ENCODE data around the gene RFXANK.

The RFXANK gene

DNA sequence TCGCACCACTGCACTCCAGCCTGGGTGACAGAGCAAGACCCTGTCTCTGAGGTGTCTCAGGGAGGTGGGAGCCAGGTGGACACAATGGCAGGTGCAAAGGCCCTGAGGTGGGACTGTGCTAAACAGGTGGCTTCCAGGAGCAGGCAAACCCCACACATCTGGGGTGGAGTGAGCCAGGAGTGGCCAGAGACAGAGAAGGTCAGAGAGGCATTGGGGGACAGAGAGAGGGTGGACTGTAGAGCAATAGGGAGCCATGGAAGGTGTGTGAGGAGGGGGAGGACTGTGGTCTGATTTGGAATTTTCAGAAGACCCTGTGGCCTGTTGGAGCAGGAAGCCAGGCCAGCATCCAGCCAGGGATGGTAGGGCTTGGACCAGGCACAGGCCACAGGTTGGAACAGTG is 26.7 kb upstream of the RFXANK start:
- no peak overlapping the region for H2AFZ ChIP-seq (ENCODE audit: low read length)
- H3K4me1 ChIP-seq (ENCODE audit: insufficient read depth, low read length, poor library complexity, severe bottlenecking), result no peaks in the 10 kb centered on the region
- H4K20me1 ChIP-seq (ENCODE audit: insufficient read depth, low read length, poor library complexity, severe bottlenecking), result no peaks in the 10 kb centered on the region
- no peaks in the 10 kb centered on the region for H3K27me3 ChIP-seq (ENCODE audit: insufficient read depth, low read length, poor library complexity, severe bottlenecking)
- no peaks in the 10 kb centered on the region for H3K9me3 ChIP-seq (ENCODE audit: insufficient read depth, low read depth, low read length)
- no peaks in the 10 kb centered on the region for H3K36me3 ChIP-seq (ENCODE audit: insufficient read depth, low read length)
- no peak overlapping the region for H3K4me2 ChIP-seq (ENCODE audit: low read depth, low read length, poor library complexity, severe bottlenecking)
- no peaks in the 10 kb centered on the region for H3K79me2 ChIP-seq (ENCODE audit: insufficient read depth, low read length)
- no peaks in the 10 kb centered on the region for H3F3A ChIP-seq (ENCODE audit: low read depth)
- TF ChIP-seq, protein P1, sequence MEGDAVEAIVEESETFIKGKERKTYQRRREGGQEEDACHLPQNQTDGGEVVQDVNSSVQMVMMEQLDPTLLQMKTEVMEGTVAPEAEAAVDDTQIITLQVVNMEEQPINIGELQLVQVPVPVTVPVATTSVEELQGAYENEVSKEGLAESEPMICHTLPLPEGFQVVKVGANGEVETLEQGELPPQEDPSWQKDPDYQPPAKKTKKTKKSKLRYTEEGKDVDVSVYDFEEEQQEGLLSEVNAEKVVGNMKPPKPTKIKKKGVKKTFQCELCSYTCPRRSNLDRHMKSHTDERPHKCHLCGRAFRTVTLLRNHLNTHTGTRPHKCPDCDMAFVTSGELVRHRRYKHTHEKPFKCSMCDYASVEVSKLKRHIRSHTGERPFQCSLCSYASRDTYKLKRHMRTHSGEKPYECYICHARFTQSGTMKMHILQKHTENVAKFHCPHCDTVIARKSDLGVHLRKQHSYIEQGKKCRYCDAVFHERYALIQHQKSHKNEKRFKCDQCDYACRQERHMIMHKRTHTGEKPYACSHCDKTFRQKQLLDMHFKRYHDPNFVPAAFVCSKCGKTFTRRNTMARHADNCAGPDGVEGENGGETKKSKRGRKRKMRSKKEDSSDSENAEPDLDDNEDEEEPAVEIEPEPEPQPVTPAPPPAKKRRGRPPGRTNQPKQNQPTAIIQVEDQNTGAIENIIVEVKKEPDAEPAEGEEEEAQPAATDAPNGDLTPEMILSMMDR (conservative IDR thresholded peaks at IDR 0.05; ENCODE audit: low read length), result no peak
- no peak overlapping the region for H3K9ac ChIP-seq (ENCODE audit: low read depth, low read length, poor library complexity, severe bottlenecking)
- H3K4me3 ChIP-seq (ENCODE audit: low read length, poor library complexity, severe bottlenecking), result no peak overlapping the region
- no peaks in the 10 kb centered on the region for H3K9me2 ChIP-seq (replicated peaks; ENCODE audit: low read depth, low read length)

DNA sequence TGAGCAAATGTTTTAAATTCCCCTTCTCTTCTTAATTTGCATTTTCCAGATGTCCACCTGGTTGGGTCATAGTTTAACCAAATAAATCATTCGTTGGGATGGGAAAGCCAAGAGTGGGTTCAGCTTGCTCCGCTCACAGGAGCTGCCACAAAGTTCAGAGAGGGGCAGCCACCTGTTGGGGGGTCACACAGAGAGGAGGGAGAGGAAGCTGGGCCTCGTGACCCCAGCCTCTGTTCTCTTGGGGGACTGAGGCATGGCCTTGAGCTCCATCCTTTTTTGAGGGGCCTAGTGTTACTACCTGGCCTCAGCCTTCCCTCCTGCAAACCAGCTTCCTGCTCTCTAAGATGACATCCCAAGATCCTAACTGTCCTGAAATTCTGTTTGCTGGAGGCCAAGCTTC is 24.4 kb upstream of the RFXANK start:
- Histone ChIP-seq H3K9me3 (ENCODE audit: insufficient read depth, low read depth, low read length) (no peaks in the 10 kb centered on the region), H3K4me2 (ENCODE audit: low read depth, low read length, poor library complexity, severe bottlenecking) (no peak overlapping the region), H3K9ac (ENCODE audit: low read depth, low read length, poor library complexity, severe bottlenecking) (no peak overlapping the region), H4K20me1 (ENCODE audit: insufficient read depth, low read length, poor library complexity, severe bottlenecking) (no peaks in the 10 kb centered on the region), H3K9me2 (replicated peaks; ENCODE audit: low read depth, low read length) (no peaks in the 10 kb centered on the region), H3K4me3 (ENCODE audit: low read length, poor library complexity, severe bottlenecking) (no peak overlapping the region), H3K79me2 (ENCODE audit: insufficient read depth, low read length) (no peaks in the 10 kb centered on the region), H3F3A (ENCODE audit: low read depth) (no peaks in the 10 kb centered on the region), H2AFZ (ENCODE audit: low read length) (no peak overlapping the region), H3K36me3 (ENCODE audit: insufficient read depth, low read length) (no peaks in the 10 kb centered on the region), H3K4me1 (ENCODE audit: insufficient read depth, low read length, poor library complexity, severe bottlenecking) (no peaks in the 10 kb centered on the region), H3K27me3 (ENCODE audit: insufficient read depth, low read length, poor library complexity, severe bottlenecking) (no peaks in the 10 kb centered on the region)
- TF ChIP-seq, protein P1 (conservative IDR thresholded peaks at IDR 0.05; ENCODE audit: low read length), result no peak
- no peak for TF ChIP-seq EZH2phosphoT487 (IDR thresholded peaks at IDR 0.05; ENCODE audit: borderline replicate concordance)

DNA sequence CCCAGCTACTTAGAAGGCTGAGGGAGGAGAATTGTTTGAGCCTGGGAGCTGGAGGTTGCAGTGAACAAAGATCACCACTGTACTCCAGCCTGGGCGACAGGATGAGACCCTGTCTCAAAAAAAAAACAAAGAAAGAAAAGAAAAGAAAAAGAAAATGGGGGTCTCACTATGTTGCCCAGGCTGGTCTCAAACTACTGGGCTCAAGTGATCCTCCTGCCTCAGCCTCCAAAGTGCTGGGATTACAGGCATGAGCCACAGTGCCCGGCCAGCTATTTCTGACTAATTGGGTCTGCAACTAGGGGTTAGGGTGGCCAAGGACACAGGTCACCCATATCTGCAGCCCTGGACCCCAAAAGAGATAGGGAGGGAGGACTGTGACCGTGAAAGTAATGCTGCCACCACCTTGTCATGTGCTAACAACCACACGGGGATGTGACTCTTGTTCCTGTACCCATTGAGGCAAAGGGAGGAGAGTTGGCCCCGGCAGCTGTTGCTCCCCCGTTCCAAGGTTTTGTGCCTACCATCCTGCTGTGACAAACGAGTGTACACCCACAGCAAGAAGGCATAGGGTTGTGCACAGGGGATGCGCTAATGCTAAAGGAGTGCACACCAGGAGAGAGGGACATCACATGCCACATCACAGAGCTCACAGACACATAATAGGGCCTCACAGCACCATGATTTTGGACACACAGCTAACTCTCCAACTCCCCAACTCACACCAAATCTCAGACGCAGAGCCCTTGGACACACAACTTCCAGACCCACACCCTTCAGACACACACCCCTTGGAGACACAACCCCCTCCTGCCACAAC is 22.6 kb upstream of the RFXANK start:
- no peaks in the 10 kb centered on the region for H3K36me3 ChIP-seq (ENCODE audit: insufficient read depth, low read length)
- H4K20me1 ChIP-seq (ENCODE audit: insufficient read depth, low read length, poor library complexity, severe bottlenecking), result no peaks in the 10 kb centered on the region
- H3K79me2 ChIP-seq (ENCODE audit: insufficient read depth, low read length), result no peaks in the 10 kb centered on the region
- H3K9me3 ChIP-seq (ENCODE audit: insufficient read depth, low read depth, low read length), result no peaks in the 10 kb centered on the region
- no peak overlapping the region for H3K4me3 ChIP-seq (ENCODE audit: low read length, poor library complexity, severe bottlenecking)
- H3K27me3 ChIP-seq (ENCODE audit: insufficient read depth, low read length, poor library complexity, severe bottlenecking), result no peaks in the 10 kb centered on the region
- no peak overlapping the region for H3K4me2 ChIP-seq (ENCODE audit: low read depth, low read length, poor library complexity, severe bottlenecking)
- no peak overlapping the region for H2AFZ ChIP-seq (ENCODE audit: low read length)
- H3K9me2 ChIP-seq (replicated peaks; ENCODE audit: low read depth, low read length), result no peaks in the 10 kb centered on the region
- H3F3A ChIP-seq (ENCODE audit: low read depth), result no peaks in the 10 kb centered on the region
- H3K4me1 ChIP-seq (ENCODE audit: insufficient read depth, low read length, poor library complexity, severe bottlenecking), result no peaks in the 10 kb centered on the region
- no peak overlapping the region for H3K9ac ChIP-seq (ENCODE audit: low read depth, low read length, poor library complexity, severe bottlenecking)
- TF ChIP-seq, protein P1 (conservative IDR thresholded peaks at IDR 0.05; ENCODE audit: low read length), result no peak
- TF ChIP-seq EZH2phosphoT487 (IDR thresholded peaks at IDR 0.05; ENCODE audit: borderline replicate concordance), result no peak

All from Loucy (cell line).